Inferior parietal cortex (tissue), 1 donor: ENCODE results near the gene ELF3.
A peak's percentile ranks its signal among the peaks of the same experiment; 100 is the strongest.
"Not testable (repeated sequence)": the region's sequence is repeated elsewhere in the genome, so short reads cannot be mapped to it uniquely, and the experiment has no call there.

Experiments
- DNase-seq: peaks from one replicate; pipeline ENCODE4 v3.0.0-alpha.2; 2016; ENCODE audit errors: extremely low spot score

Gene ELF3

DNA sequence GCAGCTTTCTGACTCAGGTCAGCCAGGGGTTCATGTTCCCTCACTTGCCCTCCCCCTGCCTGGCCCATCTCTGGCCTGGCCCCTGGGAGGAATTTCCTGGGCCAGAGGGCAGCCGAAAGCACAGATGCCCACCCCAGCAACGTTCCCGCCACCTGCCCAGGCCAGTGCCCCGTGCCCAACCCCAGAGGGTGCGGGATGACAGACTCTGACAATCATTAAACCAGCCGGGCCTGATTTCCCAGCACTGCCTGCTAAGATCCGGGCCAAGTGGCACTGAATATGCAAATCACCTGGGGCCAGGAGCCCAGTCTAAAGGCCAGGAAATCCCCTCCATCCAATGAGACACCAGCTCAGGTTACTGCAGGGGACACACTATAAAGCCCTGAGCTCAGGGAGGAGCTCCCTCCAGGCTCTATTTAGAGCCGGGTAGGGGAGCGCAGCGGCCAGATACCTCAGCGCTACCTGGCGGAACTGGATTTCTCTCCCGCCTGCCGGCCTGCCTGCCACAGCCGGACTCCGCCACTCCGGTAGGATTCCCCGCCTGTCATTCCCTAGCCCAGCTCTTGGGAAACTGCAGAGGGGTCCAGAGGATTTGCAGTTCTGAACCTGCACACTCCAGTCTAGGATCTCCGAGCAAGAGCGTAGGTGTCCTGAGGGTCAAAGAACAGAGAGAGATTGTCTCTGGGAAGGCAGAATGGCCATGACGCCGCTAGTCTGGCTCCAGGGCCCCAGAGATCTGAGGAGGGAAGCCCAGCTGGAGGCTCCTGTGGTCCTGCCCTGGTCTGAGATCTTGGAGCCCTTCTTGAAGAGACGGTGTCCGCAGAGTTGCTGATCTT lies at the start of gene ELF3:
Gene ELF3, plus strand, starts transcription at position 408 of the 836 bp plus-strand sequence. CDS start 550 bp downstream, outside the sequence.
- DNase-seq = no peak

DNA sequence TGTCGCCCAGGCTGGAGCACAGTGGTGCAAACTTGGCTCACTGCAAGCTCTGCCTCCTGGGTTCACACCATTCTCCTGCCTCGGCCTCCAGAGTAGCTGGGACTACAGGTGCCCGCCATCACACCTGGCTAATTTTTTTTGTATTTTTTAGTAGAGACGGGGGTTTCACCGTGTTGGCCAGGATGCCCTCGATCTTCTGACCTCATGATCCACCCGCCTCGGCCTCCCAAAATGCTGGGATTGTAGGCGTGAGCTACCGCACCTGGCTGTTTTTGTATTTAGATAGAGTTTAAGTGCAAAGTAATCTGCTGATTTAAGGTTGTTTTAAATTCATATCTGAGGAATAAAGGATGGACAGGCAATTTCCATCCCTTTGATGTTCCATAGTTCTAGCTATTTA lies 48.0 kb upstream of the ELF3 start:
- not testable (repeated sequence) for DNase-seq

DNA sequence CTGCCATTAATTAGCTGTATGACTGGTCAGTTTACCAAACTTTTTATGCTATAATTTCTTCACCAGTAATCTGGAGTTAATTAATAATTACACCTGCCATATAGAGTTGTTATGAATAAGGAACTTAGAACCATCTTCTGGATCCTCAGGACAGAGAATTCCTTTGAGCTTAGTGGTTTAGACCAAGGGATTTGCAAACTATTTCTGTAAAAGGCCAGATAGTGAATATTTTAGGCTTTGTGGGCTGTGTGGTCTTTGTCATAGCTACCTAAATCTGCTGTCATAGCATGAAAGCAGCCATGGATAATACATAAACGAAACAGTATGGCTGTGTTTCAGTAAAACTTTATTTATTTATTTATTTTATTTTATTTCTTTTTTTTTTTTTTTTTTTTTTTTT lies 46.1 kb upstream of the ELF3 start:
- DNase-seq = no peak

DNA sequence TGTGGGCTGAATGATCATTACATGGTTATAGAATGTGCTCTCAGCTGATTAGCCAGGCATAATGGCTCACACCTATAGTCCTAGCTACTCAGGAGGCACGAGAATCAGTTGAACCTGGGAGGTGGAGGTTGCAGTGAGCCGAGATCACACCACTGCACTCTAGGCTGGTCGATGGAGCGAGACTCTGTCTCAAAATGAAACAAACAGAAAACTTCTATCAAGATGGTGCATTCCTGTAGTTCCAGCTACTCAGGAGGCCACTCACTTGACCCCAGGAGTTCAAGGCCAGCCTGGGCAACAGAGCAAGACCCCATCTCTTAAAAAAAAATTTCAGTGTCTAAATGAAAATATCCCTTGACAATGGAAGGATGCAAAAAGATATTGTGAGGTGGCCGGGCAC lies 44.2 kb upstream of the ELF3 start:
- DNase-seq = no peak

DNA sequence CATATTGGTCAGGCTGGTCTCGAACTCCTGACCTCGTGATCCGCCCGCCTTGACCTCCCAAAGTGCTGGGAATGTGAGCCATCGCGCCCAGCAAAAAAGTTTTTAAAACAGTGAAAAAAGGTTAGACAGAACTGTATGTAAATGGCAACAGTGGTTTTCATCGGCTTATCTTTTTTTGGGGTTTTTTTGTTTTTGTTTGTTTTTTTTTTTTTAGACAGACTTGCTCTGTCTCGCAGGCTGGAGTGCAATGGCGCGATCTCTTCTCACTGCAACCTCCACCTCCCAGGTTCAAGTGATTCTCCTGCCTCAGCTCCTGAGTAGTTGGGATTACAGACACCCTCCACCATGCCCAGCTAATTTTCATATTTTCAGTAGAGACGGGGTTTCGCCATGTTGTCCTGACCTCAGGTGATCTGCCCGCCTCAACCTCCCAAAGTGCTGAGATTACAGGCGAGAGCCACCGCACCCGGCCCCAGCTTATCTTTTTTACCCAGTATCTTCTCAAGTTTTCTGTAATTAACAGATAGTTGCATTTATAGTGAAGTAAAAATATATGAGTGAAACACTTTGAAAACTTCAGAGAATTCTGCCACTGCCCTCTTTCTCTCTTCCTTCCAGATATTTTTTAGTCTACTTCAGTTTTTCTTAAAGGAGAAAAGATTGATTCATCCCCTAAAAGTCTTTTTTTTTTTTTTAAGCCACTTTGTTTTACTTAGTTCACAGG lies 42.0 kb upstream of the ELF3 start:
- no peak for DNase-seq

DNA sequence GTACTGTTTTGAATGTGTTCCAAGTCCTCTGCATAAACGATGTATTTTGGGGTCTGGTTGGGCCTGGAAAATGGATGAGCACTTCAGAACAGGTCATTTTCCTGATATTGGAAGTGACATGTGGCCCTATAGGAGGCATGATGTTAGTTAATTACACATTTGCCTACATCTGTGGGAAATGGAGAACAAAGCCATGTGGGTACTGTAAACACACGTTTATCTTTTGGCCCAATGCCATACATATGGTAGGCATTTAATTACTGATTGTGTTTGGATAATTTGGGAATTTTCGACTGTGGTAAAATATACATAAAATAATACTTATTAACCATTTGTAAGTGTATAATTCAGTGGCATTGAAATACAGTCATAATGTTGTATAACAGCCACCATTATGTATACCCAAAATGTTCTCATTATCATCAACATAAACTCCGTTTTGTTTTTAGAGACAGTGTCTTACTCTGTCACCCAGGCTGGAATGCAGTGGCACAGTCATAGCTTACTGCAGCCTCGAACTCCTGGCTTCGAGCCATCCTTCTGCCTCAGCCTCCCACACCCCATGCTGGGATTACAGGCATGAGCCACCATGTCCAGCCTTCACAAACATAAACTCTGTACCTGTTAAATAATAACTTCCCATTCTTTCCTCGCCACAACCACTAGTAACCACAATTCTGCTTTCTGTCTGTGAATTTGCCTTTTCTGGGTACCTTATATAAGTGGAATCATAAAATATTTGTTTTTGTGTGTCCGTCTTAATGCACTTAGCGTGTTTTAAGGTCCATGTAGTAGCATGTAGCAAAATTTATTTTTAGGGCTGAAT lies 39.8 kb upstream of the ELF3 start:
- no peak for DNase-seq

DNA sequence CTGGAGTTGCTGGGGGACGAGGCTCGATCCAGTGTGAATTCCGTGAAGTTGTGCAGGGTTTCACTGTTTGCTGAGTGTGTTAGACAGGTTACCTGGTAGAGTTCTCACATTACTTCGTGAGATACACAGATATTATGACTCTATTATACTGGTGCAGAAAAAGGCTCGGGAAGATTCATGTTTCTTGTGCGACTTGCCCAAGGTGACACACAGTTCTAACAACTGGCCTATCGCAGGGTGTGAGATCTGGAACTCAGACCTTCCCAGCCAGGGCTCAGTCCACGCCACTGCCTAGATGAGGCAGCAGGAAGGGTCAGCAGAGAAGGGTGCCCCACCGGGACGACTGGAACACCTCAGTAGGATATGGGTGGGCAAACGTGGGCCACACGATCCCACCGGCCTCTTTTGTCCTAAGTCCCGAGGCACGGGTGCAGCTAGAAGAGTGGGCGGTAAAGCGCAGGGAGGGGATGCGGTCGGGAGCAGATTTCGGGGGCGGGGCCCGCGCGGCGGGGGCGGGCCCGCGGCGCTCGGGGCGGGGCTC lies 28.2 kb upstream of the ELF3 start:
- DNase-seq = no peak

DNA sequence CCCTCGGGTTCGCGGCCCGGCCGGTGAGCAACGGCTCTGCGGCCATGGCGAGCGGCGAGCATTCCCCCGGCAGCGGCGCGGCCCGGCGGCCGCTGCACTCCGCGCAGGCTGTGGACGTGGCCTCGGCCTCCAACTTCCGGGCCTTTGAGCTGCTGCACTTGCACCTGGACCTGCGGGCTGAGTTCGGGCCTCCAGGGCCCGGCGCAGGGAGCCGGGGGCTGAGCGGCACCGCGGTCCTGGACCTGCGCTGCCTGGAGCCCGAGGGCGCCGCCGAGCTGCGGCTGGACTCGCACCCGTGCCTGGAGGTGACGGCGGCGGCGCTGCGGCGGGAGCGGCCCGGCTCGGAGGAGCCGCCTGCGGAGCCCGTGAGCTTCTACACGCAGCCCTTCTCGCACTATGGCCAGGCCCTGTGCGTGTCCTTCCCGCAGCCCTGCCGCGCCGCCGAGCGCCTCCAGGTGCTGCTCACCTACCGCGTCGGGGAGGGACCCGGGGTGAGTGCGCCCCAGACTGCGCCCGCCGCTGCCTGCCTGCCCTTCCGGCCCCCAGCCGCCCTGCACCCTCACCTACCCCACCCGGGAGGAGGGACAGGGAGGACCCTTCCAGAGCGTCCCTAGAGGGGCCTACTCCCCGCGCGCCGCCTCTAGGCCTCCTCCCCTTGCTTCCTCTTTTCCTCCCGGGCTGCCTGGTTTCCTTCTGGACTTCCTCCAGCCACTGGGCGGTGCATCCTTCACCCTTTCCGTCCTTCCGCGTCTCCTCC lies 27.6 kb upstream of the ELF3 start, which contains the start of gene RNPEP:
Gene RNPEP, plus strand, starts transcription at position 26 of the 757 bp plus-strand sequence. Its CDS starts 19 bp downstream, at position 45.
- DNase-seq = peak; percentile 66

DNA sequence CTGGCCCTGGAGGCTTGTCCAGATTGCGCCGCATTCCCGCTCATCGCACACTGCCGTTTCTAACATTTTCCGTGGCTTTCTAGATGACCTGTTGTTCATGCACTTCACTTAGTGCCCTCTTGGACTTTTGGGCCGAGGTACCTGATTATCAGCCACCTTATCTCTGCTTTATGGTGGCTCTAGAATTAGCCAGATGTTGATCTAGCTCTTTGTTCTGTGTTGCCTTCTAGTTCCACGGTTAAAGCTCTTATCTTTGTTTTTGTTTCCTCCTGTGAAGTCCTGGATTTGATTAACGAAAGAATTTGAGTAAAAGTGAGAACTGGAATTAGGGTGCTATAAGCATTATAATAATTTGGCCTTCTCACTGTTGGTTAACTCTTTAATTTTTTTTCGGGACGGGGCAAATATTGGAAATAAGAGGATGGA lies 27.0 kb upstream of the ELF3 start:
- DNase-seq = no peak

DNA sequence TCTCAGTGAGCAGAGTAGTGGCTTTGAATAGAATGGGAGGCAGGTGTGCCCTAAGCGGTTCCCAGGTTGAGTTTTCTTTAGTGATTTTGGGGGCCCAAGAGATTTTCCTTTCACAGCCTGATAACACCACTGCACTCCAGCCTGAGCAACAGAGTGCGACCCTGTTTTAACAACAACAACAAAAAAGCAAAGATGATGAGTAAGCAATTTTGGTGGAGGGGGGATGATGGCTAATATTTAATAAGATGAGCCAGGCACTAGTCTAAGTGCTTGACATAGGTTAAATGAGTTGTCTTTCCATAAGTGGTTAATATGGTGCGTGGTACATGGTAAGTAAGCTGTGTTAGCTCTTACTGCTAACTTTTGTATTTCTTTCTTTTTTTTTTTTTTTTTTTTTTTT lies 25.9 kb upstream of the ELF3 start:
- DNase-seq = no peak

DNA sequence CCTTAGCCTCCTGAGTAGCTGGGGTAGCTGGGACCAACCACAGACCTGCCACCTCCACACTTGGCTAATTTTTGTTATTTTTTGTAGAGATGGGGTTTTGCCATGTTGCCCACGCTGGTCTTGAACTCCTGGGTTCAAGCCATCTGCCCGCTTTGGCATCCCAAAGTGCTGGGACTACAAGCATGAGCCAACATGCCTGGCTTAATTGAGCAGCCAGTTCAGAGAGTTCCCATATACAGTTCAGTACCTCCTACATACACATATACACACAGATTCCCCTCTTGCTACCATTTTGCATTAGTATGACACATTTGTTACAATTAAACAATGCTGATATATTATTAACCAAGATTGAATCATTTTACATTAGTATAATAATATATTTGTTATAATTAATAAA lies 25.0 kb upstream of the ELF3 start:
- DNase-seq = no peak

DNA sequence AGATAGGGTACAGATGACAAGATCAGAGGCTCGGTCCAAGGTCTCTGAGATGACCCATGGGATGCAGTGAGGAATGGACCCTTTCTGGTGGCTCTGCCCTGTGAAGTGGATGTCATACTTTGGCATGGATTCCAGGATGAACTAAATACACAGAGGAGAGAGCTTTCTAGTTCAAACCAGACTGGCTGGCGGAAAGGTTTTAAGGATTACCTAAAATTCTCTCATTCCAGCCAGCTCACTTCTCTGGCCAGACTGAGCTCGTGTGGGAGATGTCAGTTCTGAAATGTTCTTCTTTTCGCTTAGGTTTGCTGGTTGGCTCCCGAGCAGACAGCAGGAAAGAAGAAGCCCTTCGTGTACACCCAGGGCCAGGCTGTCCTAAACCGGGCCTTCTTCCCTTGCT lies 21.8 kb upstream of the ELF3 start:
- DNase-seq = no peak

DNA sequence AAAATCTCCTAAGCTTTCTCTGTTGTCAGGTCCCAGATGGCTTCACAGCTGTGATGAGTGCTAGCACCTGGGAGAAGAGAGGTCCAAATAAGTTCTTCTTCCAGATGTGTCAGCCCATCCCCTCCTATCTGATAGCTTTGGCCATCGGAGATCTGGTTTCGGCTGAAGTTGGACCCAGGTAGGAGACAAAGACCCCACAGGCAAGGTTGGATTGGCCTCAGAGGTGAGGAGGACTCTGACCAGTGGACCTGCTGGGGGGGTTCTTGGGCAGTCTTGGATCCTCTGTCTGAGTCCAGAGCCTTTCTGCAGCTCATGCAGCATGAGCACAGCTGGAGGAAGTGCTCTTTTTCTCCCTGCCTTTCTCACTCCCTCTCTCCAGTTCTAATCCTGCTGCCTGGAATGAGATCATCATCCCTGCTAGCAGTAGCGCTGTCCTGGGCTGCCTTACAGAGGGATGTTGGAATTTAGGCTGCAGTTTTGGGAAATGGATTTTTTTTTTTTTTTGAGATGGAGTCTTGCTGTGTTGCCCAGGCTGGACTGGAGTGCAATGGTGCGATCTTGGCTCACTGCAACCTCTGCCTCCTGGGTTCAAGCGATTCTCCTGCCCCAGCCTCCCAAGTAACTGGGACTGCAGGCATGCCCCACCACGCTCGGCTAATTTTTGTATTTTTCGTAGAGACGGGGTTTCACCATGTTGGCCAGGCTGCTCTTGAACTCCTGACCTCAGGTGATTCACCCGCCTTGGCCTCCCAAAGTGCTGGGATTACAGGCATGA lies 20.8 kb upstream of the ELF3 start:
- no peak for DNase-seq

DNA sequence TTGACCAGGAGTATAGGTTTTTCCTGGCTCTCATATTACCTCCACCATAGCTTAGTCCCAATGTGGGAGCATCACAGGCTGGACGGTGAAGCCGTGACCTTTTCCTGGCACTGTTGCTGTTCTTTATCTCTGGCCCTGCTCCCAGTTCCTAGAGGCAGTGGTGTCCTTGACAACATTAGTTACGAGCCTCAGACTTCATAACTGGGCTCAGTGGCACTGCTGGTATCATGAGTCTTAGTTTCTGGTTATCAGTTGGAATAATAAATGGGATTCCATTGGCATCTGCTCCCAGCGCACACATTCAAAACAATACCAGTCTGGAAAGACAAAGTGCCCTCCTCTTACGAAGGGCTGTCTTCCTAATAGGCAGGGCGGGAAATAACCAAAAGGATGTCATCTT lies 20.0 kb upstream of the ELF3 start:
- DNase-seq = no peak

DNA sequence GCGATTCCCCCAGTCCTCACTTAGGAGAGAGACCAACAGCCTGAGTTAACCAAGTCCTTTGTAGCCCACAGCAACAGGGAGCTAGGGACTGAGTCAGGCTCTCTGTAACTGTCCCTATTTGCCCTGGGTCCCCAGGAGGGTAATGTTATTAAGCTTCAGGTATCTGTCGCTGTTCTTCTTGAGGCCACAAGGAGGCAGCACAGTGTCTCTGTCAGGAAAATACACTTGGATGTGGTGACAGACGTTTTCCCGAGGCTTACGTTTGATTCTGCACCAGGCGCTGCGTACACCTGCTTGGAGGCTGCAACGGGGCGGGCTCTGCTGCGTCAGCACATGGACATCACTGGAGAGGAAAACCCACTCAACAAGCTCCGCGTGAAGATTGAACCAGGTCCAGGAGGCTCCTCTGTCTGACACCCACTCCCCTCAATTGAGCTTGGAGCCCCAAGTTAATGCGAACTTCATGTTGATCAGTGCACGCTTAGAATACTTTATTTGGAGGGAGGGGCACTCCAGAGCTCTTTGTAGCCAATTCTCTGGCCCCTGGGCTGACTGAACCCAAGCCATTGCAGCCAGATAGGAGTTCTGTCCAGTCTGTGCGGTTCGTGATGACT lies 10.7 kb upstream of the ELF3 start:
- DNase-seq = peak; percentile 50

DNA sequence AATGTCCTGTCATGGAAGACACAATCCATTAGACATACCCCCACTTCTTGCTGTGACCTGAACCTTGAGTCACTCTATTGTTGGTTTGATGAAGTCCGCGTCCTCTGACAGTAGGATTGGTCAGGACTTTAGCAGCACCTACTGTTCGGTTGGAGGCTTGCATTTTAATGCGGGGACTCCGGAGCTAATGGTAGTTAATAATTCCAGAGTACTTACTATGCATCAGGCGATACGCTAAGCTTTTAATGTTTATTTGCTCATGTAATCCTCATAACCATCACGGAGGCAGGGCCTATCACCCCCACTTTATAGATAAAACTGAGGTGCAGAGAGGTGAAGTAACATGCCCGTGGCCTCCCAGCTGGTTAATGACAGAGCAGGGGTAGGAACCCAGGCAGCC lies 7.9 kb upstream of the ELF3 start:
- no peak for DNase-seq

DNA sequence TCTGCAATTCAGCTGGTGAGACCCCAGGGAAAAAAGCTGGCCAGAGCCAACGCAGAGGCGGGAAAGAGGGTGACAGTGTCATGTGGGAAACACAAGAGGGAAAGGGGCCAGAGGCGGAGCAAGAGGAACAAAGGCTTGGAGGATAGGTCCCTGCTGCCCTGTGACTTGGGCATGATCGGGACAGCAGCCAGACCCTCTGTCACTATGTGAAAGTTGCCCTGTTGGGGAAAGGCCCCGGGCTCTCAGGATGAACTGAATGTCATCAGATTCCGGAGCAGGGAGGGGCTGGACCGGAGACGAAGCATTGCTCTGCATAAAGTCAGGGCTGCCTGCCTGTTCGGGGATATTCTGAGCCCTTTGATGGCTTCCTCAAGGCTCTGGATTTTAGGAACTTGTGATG lies 5.7 kb upstream of the ELF3 start:
- DNase-seq = no peak

DNA sequence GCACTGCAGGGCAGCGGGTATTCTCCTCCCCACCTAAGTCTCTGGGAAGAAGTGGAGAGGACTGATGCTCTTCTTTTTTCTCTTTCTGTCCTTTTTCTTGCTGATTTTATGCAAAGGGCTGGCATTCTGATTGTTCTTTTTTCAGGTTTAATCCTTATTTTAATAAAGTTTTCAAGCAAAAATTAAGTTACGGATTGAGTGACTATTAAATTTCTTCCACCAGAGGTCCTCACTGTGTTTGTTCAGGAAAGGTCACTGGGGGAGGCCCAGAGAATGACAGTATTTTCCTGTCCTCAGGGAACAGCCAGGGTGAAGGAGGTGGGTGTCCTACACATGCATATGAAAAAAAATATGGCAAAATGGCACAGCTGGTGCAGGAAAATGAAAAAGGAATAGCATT lies 4.4 kb upstream of the ELF3 start:
- DNase-seq = no peak

DNA sequence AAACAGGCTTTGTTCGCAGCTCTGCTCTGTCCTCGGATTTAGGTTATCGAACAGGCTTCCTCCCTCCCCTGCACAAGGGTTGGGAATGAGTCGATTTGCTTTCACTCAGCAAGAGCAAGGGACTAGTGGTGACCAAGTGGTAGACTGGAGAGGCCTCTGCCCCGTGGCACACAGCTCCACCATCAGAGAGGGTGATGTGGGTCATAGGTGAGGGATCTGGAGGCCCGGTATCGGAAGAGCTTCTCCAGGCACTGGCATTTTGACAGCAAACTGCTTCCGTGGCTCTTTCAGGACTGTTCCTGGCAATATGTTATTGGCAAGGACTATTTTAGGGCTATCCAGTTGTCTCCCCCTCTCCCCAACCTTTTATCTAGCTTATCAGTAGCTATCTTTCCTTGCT lies 3.1 kb upstream of the ELF3 start:
- no peak for DNase-seq
